ENCODE results near the gene ZIM2.
"Not testable (repeated sequence)": the region's sequence is repeated elsewhere in the genome, so short reads cannot be mapped to it uniquely, and the experiment has no call there.

Gene ZIM2

DNA sequence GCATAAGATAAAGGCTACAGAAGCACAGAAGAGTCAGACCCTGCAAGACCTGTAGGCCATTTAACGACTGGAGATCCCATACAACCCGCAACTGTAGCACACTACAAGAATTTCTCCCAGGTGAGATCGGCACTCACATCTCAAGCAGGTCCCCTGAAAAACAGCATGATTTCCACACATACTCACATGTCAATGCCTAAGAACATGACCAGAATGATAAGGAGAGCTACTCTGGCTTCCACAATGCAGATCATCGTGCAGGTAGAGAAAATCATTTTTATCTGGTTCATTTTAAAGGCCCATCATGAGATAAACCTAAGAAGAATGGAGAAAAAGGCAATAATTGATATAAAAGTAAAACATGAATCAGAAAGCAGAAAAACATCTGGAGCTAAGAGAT lies 17.5 kb upstream of the ZIM2 start:
- Histone ChIP-seq H3K4me1 (ENCODE audit: control insufficient read depth, insufficient read depth, low read length) (no peaks in the 10 kb centered on the region), H3K4me3 (ENCODE audit: low read depth, low read length) (no peak overlapping the region), H3K27ac (ENCODE audit: extremely low read depth, low read depth, low read length) (no peak overlapping the region), H3K9me3 (ENCODE audit: control insufficient read depth, insufficient read depth, low read depth, low read length) (peaks cover 2% of the 10 kb centered on the region; the same call in 1 of the 2 replicates), H3K36me3 (ENCODE audit: control insufficient read depth in 2 of 2, insufficient read depth in 1 of 2, low read length in 2 of 2) (no peaks in the 10 kb centered on the region)
- ChIA-PET POLR2A (no interaction called here), CTCF (no interaction called here)
- no peak for TF ChIP-seq FEZF1 (tag by site-specific recombination; IDR thresholded peaks at IDR 0.05)
- no peak for TF ChIP-seq ZFHX2 (tag by site-specific recombination; conservative IDR thresholded peaks at IDR 0.05)
- no peak for TF ChIP-seq ZNF248 (tag by site-specific recombination; IDR thresholded peaks at IDR 0.05)
- TF ChIP-seq ZNF391 (tag by site-specific recombination; IDR thresholded peaks at IDR 0.05; ENCODE audit: borderline replicate concordance, low read depth), result no peak
- TF ChIP-seq, protein P1, sequence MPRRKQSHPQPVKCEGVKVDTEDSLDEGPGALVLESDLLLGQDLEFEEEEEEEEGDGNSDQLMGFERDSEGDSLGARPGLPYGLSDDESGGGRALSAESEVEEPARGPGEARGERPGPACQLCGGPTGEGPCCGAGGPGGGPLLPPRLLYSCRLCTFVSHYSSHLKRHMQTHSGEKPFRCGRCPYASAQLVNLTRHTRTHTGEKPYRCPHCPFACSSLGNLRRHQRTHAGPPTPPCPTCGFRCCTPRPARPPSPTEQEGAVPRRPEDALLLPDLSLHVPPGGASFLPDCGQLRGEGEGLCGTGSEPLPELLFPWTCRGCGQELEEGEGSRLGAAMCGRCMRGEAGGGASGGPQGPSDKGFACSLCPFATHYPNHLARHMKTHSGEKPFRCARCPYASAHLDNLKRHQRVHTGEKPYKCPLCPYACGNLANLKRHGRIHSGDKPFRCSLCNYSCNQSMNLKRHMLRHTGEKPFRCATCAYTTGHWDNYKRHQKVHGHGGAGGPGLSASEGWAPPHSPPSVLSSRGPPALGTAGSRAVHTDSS (tag by site-specific recombination; IDR thresholded peaks at IDR 0.05), result no peak

DNA sequence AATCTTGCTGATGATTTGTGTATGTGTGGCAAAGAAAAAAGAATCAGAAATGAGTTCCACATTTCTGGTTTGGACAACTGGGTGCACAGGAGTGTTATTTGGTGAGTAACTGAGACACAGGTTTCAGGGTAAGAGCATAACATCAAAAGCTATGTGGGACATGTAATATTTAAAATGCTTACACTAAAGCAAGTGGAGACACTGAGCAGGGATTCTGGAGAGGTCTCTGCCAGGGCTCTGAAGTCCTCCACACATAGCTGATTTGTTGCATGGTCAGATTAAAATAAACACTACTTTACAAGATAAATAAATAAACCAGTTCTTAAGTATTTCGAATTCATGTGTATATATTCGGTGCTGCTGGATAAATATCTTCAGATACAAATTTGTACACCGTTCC lies 16.3 kb upstream of the ZIM2 start:
- peaks cover 2% of the 10 kb centered on the region; the same call in 1 of the 2 replicates for H3K9me3 ChIP-seq (ENCODE audit: control insufficient read depth, insufficient read depth, low read depth, low read length)
- POLR2A ChIA-PET, result no interaction called here
- CTCF ChIA-PET, result no interaction called here

DNA sequence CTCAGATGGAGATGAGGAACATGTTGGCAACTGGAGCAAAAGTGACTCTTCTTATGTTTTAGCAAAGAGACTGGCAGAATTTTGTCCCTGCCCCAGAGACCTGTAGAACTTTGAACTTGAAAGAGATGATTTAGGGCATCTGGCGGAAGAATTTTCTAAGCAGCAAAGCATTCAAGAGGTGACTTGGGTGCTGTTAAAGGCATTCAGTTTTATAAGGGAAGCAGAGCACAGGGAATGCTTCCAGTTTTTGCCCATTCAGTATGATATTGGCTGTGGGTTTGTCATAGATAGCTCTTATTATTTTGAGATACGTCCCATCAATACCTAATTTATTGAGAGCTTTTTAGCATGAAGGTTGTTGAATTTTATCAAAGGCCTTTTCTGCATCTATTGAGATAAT lies 11.8 kb upstream of the ZIM2 start:
- H3K27ac ChIP-seq (ENCODE audit: extremely low read depth, low read depth, low read length); H3K4me3 ChIP-seq (ENCODE audit: low read depth, low read length); POLR2A ChIA-PET; CTCF ChIA-PET; H3K9me3 ChIP-seq (ENCODE audit: control insufficient read depth, insufficient read depth, low read depth, low read length); H3K36me3 ChIP-seq (ENCODE audit: control insufficient read depth in 2 of 2, insufficient read depth in 1 of 2, low read length in 2 of 2); H3K4me1 ChIP-seq (ENCODE audit: control insufficient read depth, insufficient read depth, low read length): not testable (repeated sequence)

More for the DNA sequence above, 16.3 kb upstream of the ZIM2 start:
- H3K36me3 ChIP-seq (ENCODE audit: control insufficient read depth in 2 of 2, insufficient read depth in 1 of 2, low read length in 2 of 2), result no peaks in the 10 kb centered on the region
- H3K4me3 ChIP-seq (ENCODE audit: low read depth, low read length), result no peak overlapping the region
- TF ChIP-seq ZNF623 (tag by site-specific recombination; IDR thresholded peaks at IDR 0.05) (no peak), ZNF561 (tag by site-specific recombination; IDR thresholded peaks at IDR 0.05; ENCODE audit: borderline replicate concordance) (no peak), ZNF660 (tag by site-specific recombination; IDR thresholded peaks at IDR 0.05) (no peak), HOXD13 (CRISPR knock-in tag; IDR thresholded peaks at IDR 0.05; ENCODE audit: borderline replicate concordance) (no peak), ZNF239 (tag by site-specific recombination; IDR thresholded peaks at IDR 0.05) (no peak), ZNF292 (tag by site-specific recombination; IDR thresholded peaks at IDR 0.05; ENCODE audit: borderline replicate concordance, low read depth) (no peak), IKZF3 (tag by site-specific recombination; IDR thresholded peaks at IDR 0.05) (no peak), ZNF433 (tag by site-specific recombination; IDR thresholded peaks at IDR 0.05; ENCODE audit: low read depth) (no peak), KLF8 (tag by site-specific recombination; IDR thresholded peaks at IDR 0.05) (no peak), RBAK (tag by site-specific recombination; IDR thresholded peaks at IDR 0.05) (no peak)
- TF ChIP-seq, protein P2, sequence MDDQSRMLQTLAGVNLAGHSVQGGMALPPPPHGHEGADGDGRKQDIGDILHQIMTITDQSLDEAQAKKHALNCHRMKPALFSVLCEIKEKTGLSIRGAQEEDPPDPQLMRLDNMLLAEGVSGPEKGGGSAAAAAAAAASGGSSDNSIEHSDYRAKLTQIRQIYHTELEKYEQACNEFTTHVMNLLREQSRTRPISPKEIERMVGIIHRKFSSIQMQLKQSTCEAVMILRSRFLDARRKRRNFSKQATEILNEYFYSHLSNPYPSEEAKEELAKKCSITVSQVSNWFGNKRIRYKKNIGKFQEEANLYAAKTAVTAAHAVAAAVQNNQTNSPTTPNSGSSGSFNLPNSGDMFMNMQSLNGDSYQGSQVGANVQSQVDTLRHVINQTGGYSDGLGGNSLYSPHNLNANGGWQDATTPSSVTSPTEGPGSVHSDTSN (CRISPR knock-in tag; IDR thresholded peaks at IDR 0.05), result no peak
- TF ChIP-seq, protein P3, sequence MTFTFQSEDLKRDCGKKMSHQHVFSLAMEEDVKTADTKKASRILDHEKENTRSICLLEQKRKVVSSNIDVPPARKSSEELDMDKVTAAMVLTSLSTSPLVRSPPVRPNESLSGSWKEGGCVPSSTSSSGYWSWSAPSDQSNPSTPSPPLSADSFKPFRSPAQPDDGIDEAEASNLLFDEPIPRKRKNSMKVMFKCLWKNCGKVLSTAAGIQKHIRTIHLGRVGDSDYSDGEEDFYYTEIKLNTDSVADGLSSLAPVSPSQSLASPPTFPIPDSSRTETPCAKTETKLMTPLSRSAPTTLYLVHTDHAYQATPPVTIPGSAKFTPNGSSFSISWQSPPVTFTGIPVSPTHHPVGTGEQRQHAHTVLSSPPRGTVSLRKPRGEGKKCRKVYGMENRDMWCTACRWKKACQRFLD (tag by site-specific recombination; IDR thresholded peaks at IDR 0.05), result no peak
- TF ChIP-seq, protein P4, sequence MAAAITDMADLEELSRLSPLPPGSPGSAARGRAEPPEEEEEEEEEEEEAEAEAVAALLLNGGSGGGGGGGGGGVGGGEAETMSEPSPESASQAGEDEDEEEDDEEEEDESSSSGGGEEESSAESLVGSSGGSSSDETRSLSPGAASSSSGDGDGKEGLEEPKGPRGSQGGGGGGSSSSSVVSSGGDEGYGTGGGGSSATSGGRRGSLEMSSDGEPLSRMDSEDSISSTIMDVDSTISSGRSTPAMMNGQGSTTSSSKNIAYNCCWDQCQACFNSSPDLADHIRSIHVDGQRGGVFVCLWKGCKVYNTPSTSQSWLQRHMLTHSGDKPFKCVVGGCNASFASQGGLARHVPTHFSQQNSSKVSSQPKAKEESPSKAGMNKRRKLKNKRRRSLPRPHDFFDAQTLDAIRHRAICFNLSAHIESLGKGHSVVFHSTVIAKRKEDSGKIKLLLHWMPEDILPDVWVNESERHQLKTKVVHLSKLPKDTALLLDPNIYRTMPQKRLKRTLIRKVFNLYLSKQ (tag by site-specific recombination; IDR thresholded peaks at IDR 0.05; ENCODE audit: borderline replicate concordance), result no peak
- TF ChIP-seq, protein P5, sequence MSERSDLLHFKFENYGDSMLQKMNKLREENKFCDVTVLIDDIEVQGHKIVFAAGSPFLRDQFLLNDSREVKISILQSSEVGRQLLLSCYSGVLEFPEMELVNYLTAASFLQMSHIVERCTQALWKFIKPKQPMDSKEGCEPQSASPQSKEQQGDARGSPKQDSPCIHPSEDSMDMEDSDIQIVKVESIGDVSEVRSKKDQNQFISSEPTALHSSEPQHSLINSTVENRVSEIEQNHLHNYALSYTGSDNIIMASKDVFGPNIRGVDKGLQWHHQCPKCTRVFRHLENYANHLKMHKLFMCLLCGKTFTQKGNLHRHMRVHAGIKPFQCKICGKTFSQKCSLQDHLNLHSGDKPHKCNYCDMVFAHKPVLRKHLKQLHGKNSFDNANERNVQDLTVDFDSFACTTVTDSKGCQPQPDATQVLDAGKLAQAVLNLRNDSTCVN (tag by site-specific recombination; optimal IDR thresholded peaks at IDR 0.05), result no peak
- TF ChIP-seq, protein P6, sequence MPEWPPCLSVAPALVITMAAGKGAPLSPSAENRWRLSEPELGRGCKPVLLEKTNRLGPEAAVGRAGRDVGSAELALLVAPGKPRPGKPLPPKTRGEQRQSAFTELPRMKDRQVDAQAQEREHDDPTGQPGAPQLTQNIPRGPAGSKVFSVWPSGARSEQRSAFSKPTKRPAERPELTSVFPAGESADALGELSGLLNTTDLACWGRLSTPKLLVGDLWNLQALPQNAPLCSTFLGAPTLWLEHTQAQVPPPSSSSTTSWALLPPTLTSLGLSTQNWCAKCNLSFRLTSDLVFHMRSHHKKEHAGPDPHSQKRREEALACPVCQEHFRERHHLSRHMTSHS (tag by site-specific recombination; IDR thresholded peaks at IDR 0.05), result no peak
- H3K27ac ChIP-seq (ENCODE audit: extremely low read depth, low read depth, low read length), result no peak overlapping the region
- no peaks in the 10 kb centered on the region for H3K4me1 ChIP-seq (ENCODE audit: control insufficient read depth, insufficient read depth, low read length)
